H1 (cell line): ENCODE measurements around the gene GGT6. TPM values are rescaled to one million over a fixed set of nuclear protein-coding genes. Genes with fewer than 3 reads are reported as not detected.

ENCODE experiments used
- ATF3 ChIP-seq: IDR thresholded peaks from 2 replicates; pipeline ENCODE4 v1.6.1; 2011; ENCODE audit warnings: low read depth, mild to moderate bottlenecking, low read length; ENCODE audit not compliant: insufficient read depth
- CHD7 ChIP-seq: fragments of 300-600 bp; sonication (generic); IDR thresholded peaks from 2 replicates; pipeline ENCODE4 v1.7.1; 2012; ENCODE audit warnings: low read length, moderate library complexity, mild to moderate bottlenecking, inconsistent platforms; ENCODE audit not compliant: insufficient replicate concordance
- EP300 ChIP-seq, 2 experiments: IDR thresholded peaks; 1 replicate in 1 of 2; 2 replicates in 1 of 2; pipeline ENCODE4 v1.6.1; 2011 to 2012; ENCODE audit warnings: low read depth in 2 of 2, low read length in 2 of 2, mild to moderate bottlenecking in 2 of 2, borderline replicate concordance in 1 of 2, inconsistent platforms in 1 of 2, moderate library complexity in 1 of 2
- SP2 ChIP-seq: IDR thresholded peaks from 2 replicates; pipeline ENCODE4 v1.6.1; 2012; ENCODE audit warnings: mild to moderate bottlenecking, low read length, inconsistent platforms
- SUZ12 ChIP-seq: fragments of 200-600 bp; sonication (generic); IDR thresholded peaks from 2 replicates; pipeline ENCODE4 v1.6.1; 2012; ENCODE audit warnings: mild to moderate bottlenecking, inconsistent platforms, low read length, moderate library complexity, mixed read lengths
- TAF1 ChIP-seq: IDR thresholded peaks from 2 replicates; pipeline ENCODE4 v1.6.1; 2011; ENCODE audit warnings: mild to moderate bottlenecking, low read depth, low read length
- USF2 ChIP-seq: IDR thresholded peaks from 2 replicates; pipeline ENCODE4 v1.6.1; 2011; ENCODE audit warnings: low read length, improper control_type of control experiment
- polyA plus RNA-seq, 7 experiments: library from polyadenylated mRNA; depleted of rRNA in 3 of 7; stranded (reverse) in 5 of 7; unstranded in 2 of 7; fragments of >200 nt in 5 of 7; fragments of 200-250 nt in 2 of 7; gene quantifications; 1 replicate in 5 of 7; 2 replicates in 1 of 7; 4 replicates in 1 of 7; pipeline versions ENCODE4 v1.2.1 to v1.2.3, GENCODE V29; 2011 to 2013; ENCODE audit warnings: missing spikeins in 2 of 7, mixed read lengths in 2 of 7
- total RNA-seq: library from RNA; stranded (reverse); fragmentation: NEBNext Ultra II Directional; extraction: Animal tissue kit (Norgen Biotek cat#: 25700); gene quantifications from 2 replicates; pipeline ENCODE4 v1.2.1, GENCODE V29; 2021

The GGT6 gene
- total and polyA plus RNA-seq, 2 of the 8 experiments (the other 6 are each of a cell fraction or from before 2014, with no cell fraction given): 0.18 TPM; not detected in 1

- no peak for TF ChIP-seq CHD7
- TF ChIP-seq TAF1: no peak
- no peak for TF ChIP-seq USF2
- TF ChIP-seq SP2: no peak
- TF ChIP-seq SUZ12: no peak
- TF ChIP-seq EP300 (IDR thresholded peaks at IDR 0.05; ENCODE audit: borderline replicate concordance in 1 of 2, low read depth in 2 of 2, low read length in 2 of 2): no peak
- TF ChIP-seq ATF3: no peak
Observed at GRCh38 chr17:4514779-4515178, 45.6 kb downstream of the GGT6 start (continued).
